Peyer's patch (tissue), 4 donors: ENCODE results near the gene IFT172. TPM values are rescaled to one million over a fixed set of nuclear protein-coding genes. Genes with fewer than 3 reads are reported as not detected.

ENCODE experiments used
- DNase-seq, 3 donors: peaks; one replicate each; pipeline ENCODE4 v3.0.0-alpha.2; 2017 to 2019
- H3K27ac ChIP-seq, 4 donors: fragments of 200-600 bp; sonication (generic); one replicate each; pipeline ENCODE4 v1.5.1; 2016 to 2019
- H3K27me3 ChIP-seq, 2 donors: fragments of 200-600 bp; sonication (generic); one replicate each; pipeline ENCODE4 v1.5.1; 2019
- H3K36me3 ChIP-seq, 3 donors: fragments of 200-600 bp; sonication (generic); one replicate each; pipeline ENCODE4 v1.5.1; 2016 to 2019
- H3K4me1 ChIP-seq, 4 donors: fragments of 200-600 bp; sonication (generic); one replicate each; pipeline ENCODE4 v1.5.1; 2016 to 2019
- H3K4me3 ChIP-seq, 4 donors: fragments of 200-600 bp; sonication (generic); 1 replicate in 3 of 4; 2 replicates in 1 of 4; pipeline ENCODE4 v1.5.1; 2016 to 2019; ENCODE audit warnings: mild to moderate bottlenecking in 1 of 4
- H3K9me3 ChIP-seq, 4 donors: fragments of 200-600 bp; sonication (generic); one replicate each; pipeline ENCODE4 v1.5.1; 2016 to 2019; ENCODE audit warnings: mild to moderate bottlenecking in 1 of 4
- POLR2A ChIP-seq, 2 donors: fragments of 450-650 bp; IDR thresholded peaks; one replicate each; pipeline ENCODE4 v1.5.1; 2017; ENCODE audit warnings: antibody characterized with exemption in 2 of 2, mild to moderate bottlenecking in 2 of 2, moderate library complexity in 2 of 2
- small RNA-seq, 2 donors: library from RNA; depleted of rRNA; stranded (forward); fragments of <200 nt; gene quantifications; one replicate each; pipeline ENCODE3, GENCODE V24; 2016
- total RNA-seq, 4 donors: library from RNA; depleted of rRNA; stranded (reverse); fragments of >200 nt; gene quantifications; one replicate each; pipeline ENCODE4 v1.1.0, GENCODE V29; 2016
- TF ChIP-seq, protein P1 (sequence below), 6 experiments: fragments of 450-650 bp in 4 of 6; fragments of 200-600 bp in 2 of 6; sonication (generic) in 1 of 6; IDR thresholded peaks; one replicate each; pipeline ENCODE4 v1.5.1; 2017 to 2019; ENCODE audit warnings: antibody characterized with exemption in 6 of 6, mild to moderate bottlenecking in 3 of 6, moderate library complexity in 1 of 6

IFT172 gene
- total RNA-seq, 4 donors from 2014 or later, result 38.8 to 86.5 (median 65.3) TPM

GRCh38 chr2:27407798-27408491, 81.6 kb downstream of the IFT172 start:
- H3K9me3 ChIP-seq, result no peaks in the 10 kb centered on the region
- H3K4me3 ChIP-seq, result peak overlapping the region in 2 of 4 donors; percentile 98 to 99
- no peaks in the 10 kb centered on the region for H3K36me3 ChIP-seq
- peaks cover 0 to 23% (median 3%) of the 10 kb centered on the region in 4 donors for H3K4me1 ChIP-seq
- TF ChIP-seq, protein P1, sequence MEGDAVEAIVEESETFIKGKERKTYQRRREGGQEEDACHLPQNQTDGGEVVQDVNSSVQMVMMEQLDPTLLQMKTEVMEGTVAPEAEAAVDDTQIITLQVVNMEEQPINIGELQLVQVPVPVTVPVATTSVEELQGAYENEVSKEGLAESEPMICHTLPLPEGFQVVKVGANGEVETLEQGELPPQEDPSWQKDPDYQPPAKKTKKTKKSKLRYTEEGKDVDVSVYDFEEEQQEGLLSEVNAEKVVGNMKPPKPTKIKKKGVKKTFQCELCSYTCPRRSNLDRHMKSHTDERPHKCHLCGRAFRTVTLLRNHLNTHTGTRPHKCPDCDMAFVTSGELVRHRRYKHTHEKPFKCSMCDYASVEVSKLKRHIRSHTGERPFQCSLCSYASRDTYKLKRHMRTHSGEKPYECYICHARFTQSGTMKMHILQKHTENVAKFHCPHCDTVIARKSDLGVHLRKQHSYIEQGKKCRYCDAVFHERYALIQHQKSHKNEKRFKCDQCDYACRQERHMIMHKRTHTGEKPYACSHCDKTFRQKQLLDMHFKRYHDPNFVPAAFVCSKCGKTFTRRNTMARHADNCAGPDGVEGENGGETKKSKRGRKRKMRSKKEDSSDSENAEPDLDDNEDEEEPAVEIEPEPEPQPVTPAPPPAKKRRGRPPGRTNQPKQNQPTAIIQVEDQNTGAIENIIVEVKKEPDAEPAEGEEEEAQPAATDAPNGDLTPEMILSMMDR (IDR thresholded peaks at IDR 0.05), result peak in 5 of 6 experiments; percentile 5 to 76 (median 67)
- no peak for TF ChIP-seq POLR2A (IDR thresholded peaks at IDR 0.05)
- H3K27ac ChIP-seq, result no peak overlapping the region
- DNase-seq, result no peak
- H3K27me3 ChIP-seq, result no peaks in the 10 kb centered on the region

DNA sequence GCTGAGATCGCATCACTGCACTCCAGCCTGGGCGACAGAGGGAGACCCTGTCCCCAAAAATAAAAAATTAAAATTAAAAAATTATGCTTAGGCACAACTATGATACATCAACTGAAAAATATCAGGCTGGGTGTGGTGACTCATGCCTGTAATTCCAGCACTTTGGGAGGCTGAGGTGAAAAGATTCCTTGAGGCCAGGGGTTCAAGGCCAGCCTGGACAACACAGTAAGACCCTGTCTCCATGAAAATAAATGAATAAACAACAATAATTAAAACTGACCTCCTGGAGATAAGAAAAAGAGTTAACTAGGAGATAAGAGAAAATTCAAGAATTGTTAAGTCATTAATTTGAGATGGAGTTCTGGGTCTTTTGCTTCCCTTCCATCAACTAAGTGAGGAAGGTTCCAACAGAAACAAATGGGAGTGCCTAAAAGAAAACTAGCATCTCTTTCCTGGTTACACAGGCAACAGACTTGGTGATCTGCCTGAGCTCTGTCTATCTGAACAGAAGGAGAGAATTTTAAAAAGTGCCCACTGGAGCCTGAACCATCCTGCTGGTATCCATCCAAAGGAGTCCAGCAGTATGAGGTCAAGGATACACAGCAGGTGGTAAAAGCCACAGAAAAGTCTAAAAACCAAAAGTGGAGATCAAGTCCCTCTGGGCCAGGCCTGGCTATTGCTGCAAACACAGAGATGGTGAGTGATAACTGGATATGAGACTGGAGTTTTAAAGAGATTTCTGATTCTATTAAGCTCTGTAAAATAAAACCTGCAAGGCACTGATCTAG, 89.0 kb downstream of the IFT172 start:
- no peak for TF ChIP-seq POLR2A (IDR thresholded peaks at IDR 0.05)
- TF ChIP-seq, protein P1 (IDR thresholded peaks at IDR 0.05), result no peak
- DNase-seq, result no peak
- Histone ChIP-seq H3K27ac (no peak overlapping the region), H3K27me3 (no peaks in the 10 kb centered on the region), H3K4me1 (no peaks in the 10 kb centered on the region), H3K4me3 (no peak overlapping the region), H3K9me3 (no peaks in the 10 kb centered on the region), H3K36me3 (no peaks in the 10 kb centered on the region)

DNA sequence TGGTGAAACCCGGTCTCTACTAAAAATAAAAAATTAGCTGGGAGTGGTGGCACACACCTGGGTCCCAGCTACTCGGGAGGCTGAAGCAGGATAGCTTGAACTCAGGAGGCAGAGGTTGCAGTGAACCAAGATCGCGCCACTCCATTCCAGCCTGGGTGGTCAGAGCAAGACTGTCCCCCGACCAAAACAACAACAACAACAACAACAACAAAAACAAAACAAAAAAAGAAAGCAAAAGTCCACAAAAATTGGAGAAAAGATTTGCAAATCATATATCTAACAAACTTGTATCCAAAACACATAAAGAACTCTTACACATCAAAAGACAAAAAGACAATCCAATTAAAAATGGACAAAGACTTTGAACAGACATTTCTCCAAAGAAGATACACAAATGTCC, 90.6 kb downstream of the IFT172 start:
- DNase-seq, result no peak
- H3K36me3 ChIP-seq, result no peaks in the 10 kb centered on the region
- no peaks in the 10 kb centered on the region for H3K4me1 ChIP-seq
- H3K27me3 ChIP-seq, result no peaks in the 10 kb centered on the region
- no peak for TF ChIP-seq POLR2A (IDR thresholded peaks at IDR 0.05)
- TF ChIP-seq, protein P1 (IDR thresholded peaks at IDR 0.05), result no peak
- no peak overlapping the region for H3K4me3 ChIP-seq
- H3K9me3 ChIP-seq, result no peaks in the 10 kb centered on the region
- H3K27ac ChIP-seq, result no peak overlapping the region

Small RNA genes within 50 kb of the gene (small RNA-seq; reads per million reads assigned to genes)
- gene RNU6-986P, result 0 reads per million in 2 donors

Other genes starting within 250 kb of the IFT172 start
- gene SLC30A3, start 226.7 kb downstream of the IFT172 start, total RNA-seq, result under 1 TPM in 1 of 4 donors, not detected in 3; 0.35 TPM
- 1 to 10 TPM in 1 of 4 donors, not detected in 3; 4.3 TPM for gene DNAJC5G, start 214.3 kb downstream of the IFT172 start, total RNA-seq
- under 1 TPM in 1 of 4 donors, not detected in 3; 0.54 TPM for gene TRIM54, start 207.3 kb downstream of the IFT172 start, total RNA-seq
- gene UCN, start 181.3 kb downstream of the IFT172 start, total RNA-seq, result 1 to 10 TPM in 2 of 4 donors, not detected in 2; 2.3 to 5.2 TPM
- gene MPV17, start 166.6 kb downstream of the IFT172 start, total RNA-seq, result 10 to 100 TPM; 41.5 to 62.3 (median 51.6) TPM
- gene GTF3C2, start 133.0 kb downstream of the IFT172 start, total RNA-seq, result 100 to 1,000 TPM in 1 of 4 donors, 10 to 100 TPM in 3; 59.0 to 111 (median 74.6) TPM
- 10 to 100 TPM; 19.8 to 47.0 (median 33.7) TPM for gene EIF2B4, start 119.4 kb downstream of the IFT172 start, total RNA-seq
- 10 to 100 TPM; 75.1 to 88.2 (median 77.1) TPM for gene SNX17, start 119.1 kb downstream of the IFT172 start, total RNA-seq
- gene ZNF513, start 109.0 kb downstream of the IFT172 start, total RNA-seq, result 10 to 100 TPM; 15.7 to 31.1 (median 24.7) TPM
- gene PPM1G, start 80.2 kb downstream of the IFT172 start, total RNA-seq, result 10 to 100 TPM; 36.1 to 77.6 (median 45.5) TPM
- 10 to 100 TPM; 51.3 to 75.9 (median 63.6) TPM for gene NRBP1, start 61.1 kb downstream of the IFT172 start, total RNA-seq
- gene KRTCAP3, start 47.4 kb downstream of the IFT172 start, total RNA-seq, result 100 to 1,000 TPM in 1 of 4 donors, 10 to 100 TPM in 2, 1 to 10 TPM in 1; 7.4 to 109 (median 73.9) TPM
- 1 to 10 TPM in 2 of 4 donors, not detected in 2; 2.0 to 3.2 TPM for gene FNDC4, start 5.5 kb upstream of the IFT172 start, total RNA-seq
- gene GCKR, start 7.1 kb upstream of the IFT172 start, total RNA-seq, result under 1 TPM in 2 of 4 donors, not detected in 2; 0.53 to 0.94 TPM
- gene ZNF512, start 93.3 kb upstream of the IFT172 start, total RNA-seq, result 100 to 1,000 TPM in 1 of 4 donors, 10 to 100 TPM in 3; 29.1 to 115 (median 37.1) TPM
- gene CCDC121, start 139.3 kb upstream of the IFT172 start, total RNA-seq, result 10 to 100 TPM in 1 of 4 donors, 1 to 10 TPM in 3; 1.8 to 11.6 (median 2.5) TPM
- 10 to 100 TPM; 12.3 to 27.7 (median 19.7) TPM for gene GPN1, start 139.3 kb upstream of the IFT172 start, total RNA-seq
- gene SUPT7L, start 173.9 kb upstream of the IFT172 start, total RNA-seq, result 10 to 100 TPM; 28.2 to 46.2 (median 40.2) TPM
- gene SLC4A1AP, start 174.1 kb upstream of the IFT172 start, total RNA-seq, result 10 to 100 TPM; 18.6 to 47.0 (median 21.9) TPM